Measurements from ENCODE around the gene CCDC47. TPM values are rescaled to one million over a fixed set of nuclear protein-coding genes. Genes with fewer than 3 reads are reported as not detected.

The CCDC47 gene
- total and polyA plus RNA-seq, 2 of the 13 experiments (the other 11 are each of a cell fraction or from before 2014, with no cell fraction given) = 59.3 to 99.5 TPM

DNA sequence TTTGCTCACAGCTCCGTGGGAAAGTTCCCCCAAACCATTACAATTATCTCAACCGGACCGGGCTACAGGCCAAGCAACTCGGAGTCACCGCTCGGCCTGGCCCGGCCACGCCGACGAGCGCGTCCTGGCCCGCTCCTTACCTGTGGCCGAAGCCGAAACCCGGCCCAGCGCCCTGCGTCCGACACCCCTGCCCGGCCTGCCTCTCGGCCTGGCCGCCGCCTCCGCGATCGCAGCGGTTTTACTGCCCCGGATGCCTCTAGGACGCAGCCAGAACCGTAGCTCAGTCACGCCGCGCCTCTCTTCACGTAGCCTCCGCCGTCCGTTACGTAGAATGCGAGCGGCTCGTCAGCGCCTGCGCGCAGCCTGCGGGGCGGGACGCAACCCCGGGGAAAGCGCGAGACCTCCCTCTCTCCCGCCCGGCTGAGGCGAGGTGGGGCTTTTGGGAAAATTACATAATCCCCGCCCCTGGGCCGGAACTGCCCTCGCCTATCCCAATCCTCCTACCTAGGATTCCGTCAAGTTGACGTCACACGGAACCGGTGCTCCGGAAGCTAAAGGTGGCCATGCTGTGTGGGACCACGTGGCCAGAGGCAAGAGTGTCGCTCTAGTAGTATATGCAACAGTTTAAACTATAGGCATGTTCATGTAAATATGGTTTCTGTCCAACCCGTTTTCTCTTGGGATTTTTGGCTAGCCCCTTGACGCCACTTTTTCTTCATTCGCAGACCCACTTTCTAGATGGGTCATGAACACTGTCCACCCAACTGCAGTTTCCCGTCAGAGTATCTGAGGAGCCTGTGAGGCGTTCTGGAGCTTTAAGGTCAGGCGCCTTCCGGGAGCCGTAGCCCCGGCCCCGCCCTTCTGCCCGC lies at the start of gene CCDC47 (continued):
- TF ChIP-seq, protein P1, sequence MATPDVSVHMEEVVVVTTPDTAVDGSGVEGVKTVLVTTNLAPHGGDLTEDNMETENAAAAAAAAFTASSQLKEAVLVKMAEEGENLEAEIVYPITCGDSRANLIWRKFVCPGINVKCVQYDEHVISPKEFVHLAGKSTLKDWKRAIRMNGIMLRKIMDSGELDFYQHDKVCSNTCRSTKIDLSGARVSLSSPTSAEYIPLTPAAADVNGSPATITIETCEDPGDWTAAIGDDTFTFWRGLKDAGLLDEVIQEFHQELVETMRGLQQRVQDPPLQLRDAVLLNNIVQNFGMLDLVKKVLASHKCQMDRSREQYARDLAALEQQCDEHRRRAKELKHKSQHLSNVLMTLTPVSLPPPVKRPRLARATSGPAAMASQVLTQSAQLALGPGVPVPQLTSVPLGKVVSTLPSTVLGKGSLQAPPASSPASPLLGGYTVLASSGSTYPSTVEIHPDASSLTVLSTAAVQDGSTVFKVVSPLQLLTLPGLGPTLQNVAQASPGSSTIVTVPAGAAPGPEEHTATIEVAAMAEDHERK (CRISPR knock-in tag; IDR thresholded peaks at IDR 0.05; ENCODE audit: low read depth) = peak; percentile 90
- TF ChIP-seq ZNF274 (CRISPR knock-in tag; IDR thresholded peaks at IDR 0.05) = peak; percentile 91
- TF ChIP-seq, protein P2, sequence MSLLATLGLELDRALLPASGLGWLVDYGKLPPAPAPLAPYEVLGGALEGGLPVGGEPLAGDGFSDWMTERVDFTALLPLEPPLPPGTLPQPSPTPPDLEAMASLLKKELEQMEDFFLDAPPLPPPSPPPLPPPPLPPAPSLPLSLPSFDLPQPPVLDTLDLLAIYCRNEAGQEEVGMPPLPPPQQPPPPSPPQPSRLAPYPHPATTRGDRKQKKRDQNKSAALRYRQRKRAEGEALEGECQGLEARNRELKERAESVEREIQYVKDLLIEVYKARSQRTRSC (CRISPR knock-in tag; IDR thresholded peaks at IDR 0.05; ENCODE audit: low read depth) = peak; percentile 82; the same call in 1 of the 2 replicates
- peak; percentile 22; the same call in 1 of the 2 replicates for TF ChIP-seq MEIS2 (CRISPR knock-in tag; IDR thresholded peaks at IDR 0.05)
- TF ChIP-seq, protein P3, sequence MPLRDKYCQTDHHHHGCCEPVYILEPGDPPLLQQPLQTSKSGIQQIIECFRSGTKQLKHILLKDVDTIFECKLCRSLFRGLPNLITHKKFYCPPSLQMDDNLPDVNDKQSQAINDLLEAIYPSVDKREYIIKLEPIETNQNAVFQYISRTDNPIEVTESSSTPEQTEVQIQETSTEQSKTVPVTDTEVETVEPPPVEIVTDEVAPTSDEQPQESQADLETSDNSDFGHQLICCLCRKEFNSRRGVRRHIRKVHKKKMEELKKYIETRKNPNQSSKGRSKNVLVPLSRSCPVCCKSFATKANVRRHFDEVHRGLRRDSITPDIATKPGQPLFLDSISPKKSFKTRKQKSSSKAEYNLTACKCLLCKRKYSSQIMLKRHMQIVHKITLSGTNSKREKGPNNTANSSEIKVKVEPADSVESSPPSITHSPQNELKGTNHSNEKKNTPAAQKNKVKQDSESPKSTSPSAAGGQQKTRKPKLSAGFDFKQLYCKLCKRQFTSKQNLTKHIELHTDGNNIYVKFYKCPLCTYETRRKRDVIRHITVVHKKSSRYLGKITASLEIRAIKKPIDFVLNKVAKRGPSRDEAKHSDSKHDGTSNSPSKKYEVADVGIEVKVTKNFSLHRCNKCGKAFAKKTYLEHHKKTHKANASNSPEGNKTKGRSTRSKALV (CRISPR knock-in tag; IDR thresholded peaks at IDR 0.05) = peak; percentile 89
- peak; percentile 96 for TF ChIP-seq RBFOX2 (IDR thresholded peaks at IDR 0.05; ENCODE audit: low read depth, low read length)
- TF ChIP-seq SALL1 (CRISPR knock-in tag; IDR thresholded peaks at IDR 0.05) = peak; percentile 93
- TF ChIP-seq, protein P4, sequence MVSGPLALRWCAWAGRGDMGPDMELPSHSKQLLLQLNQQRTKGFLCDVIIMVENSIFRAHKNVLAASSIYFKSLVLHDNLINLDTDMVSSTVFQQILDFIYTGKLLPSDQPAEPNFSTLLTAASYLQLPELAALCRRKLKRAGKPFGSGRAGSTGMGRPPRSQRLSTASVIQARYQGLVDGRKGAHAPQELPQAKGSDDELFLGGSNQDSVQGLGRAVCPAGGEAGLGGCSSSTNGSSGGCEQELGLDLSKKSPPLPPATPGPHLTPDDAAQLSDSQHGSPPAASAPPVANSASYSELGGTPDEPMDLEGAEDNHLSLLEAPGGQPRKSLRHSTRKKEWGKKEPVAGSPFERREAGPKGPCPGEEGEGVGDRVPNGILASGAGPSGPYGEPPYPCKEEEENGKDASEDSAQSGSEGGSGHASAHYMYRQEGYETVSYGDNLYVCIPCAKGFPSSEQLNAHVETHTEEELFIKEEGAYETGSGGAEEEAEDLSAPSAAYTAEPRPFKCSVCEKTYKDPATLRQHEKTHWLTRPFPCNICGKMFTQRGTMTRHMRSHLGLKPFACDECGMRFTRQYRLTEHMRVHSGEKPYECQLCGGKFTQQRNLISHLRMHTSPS (CRISPR knock-in tag; IDR thresholded peaks at IDR 0.05; ENCODE audit: low read depth) = peak; percentile 22; the same call in 1 of the 2 replicates
- peak; percentile 92 for TF ChIP-seq MED1 (CRISPR knock-in tag; IDR thresholded peaks at IDR 0.05)
- TF ChIP-seq NR2F1 (CRISPR knock-in tag; IDR thresholded peaks at IDR 0.05) = peak in 1 of 2 experiments; percentile 70; a peak in 2 of 4 replicates
- TF ChIP-seq, protein P5, sequence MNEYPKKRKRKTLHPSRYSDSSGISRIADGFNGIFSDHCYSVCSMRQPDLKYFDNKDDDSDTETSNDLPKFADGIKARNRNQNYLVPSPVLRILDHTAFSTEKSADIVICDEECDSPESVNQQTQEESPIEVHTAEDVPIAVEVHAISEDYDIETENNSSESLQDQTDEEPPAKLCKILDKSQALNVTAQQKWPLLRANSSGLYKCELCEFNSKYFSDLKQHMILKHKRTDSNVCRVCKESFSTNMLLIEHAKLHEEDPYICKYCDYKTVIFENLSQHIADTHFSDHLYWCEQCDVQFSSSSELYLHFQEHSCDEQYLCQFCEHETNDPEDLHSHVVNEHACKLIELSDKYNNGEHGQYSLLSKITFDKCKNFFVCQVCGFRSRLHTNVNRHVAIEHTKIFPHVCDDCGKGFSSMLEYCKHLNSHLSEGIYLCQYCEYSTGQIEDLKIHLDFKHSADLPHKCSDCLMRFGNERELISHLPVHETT (CRISPR knock-in tag; conservative IDR thresholded peaks at IDR 0.05) = peak; percentile 97
- 0 out of 2 replicates have a peak, but pooled peaks have one; percentile 72 for TF ChIP-seq GTF3A (CRISPR knock-in tag; conservative IDR thresholded peaks at IDR 0.05)
- no peak for TF ChIP-seq MBNL3 (CRISPR knock-in tag; conservative IDR thresholded peaks at IDR 0.05)
- no peak for TF ChIP-seq ATAD3A (CRISPR knock-in tag; IDR thresholded peaks at IDR 0.05)
- TF ChIP-seq, protein P6, sequence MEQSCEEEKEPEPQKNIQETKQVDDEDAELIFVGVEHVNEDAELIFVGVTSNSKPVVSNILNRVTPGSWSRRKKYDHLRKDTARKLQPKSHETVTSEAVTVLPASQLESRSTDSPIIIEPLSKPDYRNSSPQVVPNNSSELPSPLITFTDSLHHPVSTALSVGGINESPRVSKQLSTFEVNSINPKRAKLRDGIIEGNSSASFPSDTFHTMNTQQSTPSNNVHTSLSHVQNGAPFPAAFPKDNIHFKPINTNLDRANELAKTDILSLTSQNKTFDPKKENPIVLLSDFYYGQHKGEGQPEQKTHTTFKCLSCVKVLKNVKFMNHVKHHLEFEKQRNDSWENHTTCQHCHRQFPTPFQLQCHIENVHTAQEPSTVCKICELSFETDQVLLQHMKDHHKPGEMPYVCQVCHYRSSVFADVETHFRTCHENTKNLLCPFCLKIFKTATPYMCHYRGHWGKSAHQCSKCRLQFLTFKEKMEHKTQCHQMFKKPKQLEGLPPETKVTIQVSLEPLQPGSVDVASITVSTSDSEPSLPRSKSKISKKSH (CRISPR knock-in tag; IDR thresholded peaks at IDR 0.05; ENCODE audit: borderline replicate concordance) = no peak; the same call in none of the 2 replicates
- TF ChIP-seq, protein P7, sequence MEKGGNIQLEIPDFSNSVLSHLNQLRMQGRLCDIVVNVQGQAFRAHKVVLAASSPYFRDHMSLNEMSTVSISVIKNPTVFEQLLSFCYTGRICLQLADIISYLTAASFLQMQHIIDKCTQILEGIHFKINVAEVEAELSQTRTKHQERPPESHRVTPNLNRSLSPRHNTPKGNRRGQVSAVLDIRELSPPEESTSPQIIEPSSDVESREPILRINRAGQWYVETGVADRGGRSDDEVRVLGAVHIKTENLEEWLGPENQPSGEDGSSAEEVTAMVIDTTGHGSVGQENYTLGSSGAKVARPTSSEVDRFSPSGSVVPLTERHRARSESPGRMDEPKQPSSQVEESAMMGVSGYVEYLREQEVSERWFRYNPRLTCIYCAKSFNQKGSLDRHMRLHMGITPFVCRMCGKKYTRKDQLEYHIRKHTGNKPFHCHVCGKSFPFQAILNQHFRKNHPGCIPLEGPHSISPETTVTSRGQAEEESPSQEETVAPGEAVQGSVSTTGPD (CRISPR knock-in tag; IDR thresholded peaks at IDR 0.05) = 0 out of 2 replicates have a peak, but pooled peaks have one; percentile 53
